ENCODE data around the gene TMEM169.

DNA sequence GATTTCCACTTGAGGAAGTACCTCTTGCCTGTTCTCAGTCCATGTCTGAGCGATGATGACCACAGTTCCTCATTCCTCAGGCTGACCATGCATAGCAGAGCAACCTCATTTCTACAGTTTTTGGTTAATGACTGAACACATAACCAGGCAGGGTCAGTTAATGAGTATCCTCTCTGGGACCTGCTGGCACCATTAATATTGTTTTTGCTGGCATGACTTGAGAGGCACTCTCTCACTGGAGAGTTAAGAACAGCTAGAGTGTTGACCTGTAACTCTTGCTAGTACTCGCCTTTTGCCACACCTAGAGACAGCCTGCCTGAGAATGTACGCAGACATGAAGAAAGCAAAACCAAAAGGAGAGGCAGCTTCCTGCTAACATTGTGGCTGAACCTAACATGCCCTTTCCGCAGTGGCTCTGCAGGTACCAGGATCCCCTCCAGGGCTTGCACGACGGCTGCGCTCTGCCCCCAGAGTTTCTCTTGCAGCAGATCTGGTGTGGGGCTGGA, 24.0 kb upstream of the TMEM169 start:
- TF ChIP-seq EP300 (IDR thresholded peaks at IDR 0.05), result no peak
- TF ChIP-seq, protein P1, sequence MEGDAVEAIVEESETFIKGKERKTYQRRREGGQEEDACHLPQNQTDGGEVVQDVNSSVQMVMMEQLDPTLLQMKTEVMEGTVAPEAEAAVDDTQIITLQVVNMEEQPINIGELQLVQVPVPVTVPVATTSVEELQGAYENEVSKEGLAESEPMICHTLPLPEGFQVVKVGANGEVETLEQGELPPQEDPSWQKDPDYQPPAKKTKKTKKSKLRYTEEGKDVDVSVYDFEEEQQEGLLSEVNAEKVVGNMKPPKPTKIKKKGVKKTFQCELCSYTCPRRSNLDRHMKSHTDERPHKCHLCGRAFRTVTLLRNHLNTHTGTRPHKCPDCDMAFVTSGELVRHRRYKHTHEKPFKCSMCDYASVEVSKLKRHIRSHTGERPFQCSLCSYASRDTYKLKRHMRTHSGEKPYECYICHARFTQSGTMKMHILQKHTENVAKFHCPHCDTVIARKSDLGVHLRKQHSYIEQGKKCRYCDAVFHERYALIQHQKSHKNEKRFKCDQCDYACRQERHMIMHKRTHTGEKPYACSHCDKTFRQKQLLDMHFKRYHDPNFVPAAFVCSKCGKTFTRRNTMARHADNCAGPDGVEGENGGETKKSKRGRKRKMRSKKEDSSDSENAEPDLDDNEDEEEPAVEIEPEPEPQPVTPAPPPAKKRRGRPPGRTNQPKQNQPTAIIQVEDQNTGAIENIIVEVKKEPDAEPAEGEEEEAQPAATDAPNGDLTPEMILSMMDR (IDR thresholded peaks at IDR 0.05), result no peak
- no peak for TF ChIP-seq POLR2A (IDR thresholded peaks at IDR 0.05)
- TF ChIP-seq POLR2AphosphoS5 (IDR thresholded peaks at IDR 0.05), result no peak
